Measurements from ENCODE around the gene GNAZ.

GRCh38 chr22:23066200-23067022 lies 3.9 kb upstream of the GNAZ start:
- TF ChIP-seq POLR2A (IDR thresholded peaks at IDR 0.05; ENCODE audit: extremely low read depth, insufficient read length) (no peak), CTCF (IDR thresholded peaks at IDR 0.05; ENCODE audit: low read depth, low read length) (no peak), MAX (IDR thresholded peaks at IDR 0.05; ENCODE audit: low read depth, low read length) (no peak), MYC (IDR thresholded peaks at IDR 0.05; ENCODE audit: low read depth, low read length) (no peak)

Data from NB4 (cell line).